Inferior parietal cortex (tissue), 1 donor: ENCODE measurements around the gene KLHL26.
"Not testable (repeated sequence)": the region's sequence is repeated elsewhere in the genome, so short reads cannot be mapped to it uniquely, and the experiment has no call there.

Experiments used
- DNase-seq: peaks from one replicate; pipeline ENCODE4 v3.0.0-alpha.2; 2016; ENCODE audit errors: extremely low spot score

Gene KLHL26, protein sequence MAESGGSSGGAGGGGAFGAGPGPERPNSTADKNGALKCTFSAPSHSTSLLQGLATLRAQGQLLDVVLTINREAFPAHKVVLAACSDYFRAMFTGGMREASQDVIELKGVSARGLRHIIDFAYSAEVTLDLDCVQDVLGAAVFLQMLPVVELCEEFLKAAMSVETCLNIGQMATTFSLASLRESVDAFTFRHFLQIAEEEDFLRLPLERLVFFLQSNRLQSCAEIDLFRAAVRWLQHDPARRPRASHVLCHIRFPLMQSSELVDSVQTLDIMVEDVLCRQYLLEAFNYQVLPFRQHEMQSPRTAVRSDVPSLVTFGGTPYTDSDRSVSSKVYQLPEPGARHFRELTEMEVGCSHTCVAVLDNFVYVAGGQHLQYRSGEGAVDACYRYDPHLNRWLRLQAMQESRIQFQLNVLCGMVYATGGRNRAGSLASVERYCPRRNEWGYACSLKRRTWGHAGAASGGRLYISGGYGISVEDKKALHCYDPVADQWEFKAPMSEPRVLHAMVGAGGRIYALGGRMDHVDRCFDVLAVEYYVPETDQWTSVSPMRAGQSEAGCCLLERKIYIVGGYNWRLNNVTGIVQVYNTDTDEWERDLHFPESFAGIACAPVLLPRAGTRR

GRCh38 chr19:18636969-18637629 lies at the start of gene KLHL26:
TSS of gene KLHL26 (plus strand) at chr19:18637028. CDS start at chr19:18637055, 27 bp downstream.
- DNase-seq = no peak

GRCh38 chr19:18587561-18587960 lies 49.3 kb upstream of the KLHL26 start:
- DNase-seq = no peak

- no peak for DNase-seq
Observed at GRCh38 chr19:18587962-18588610, 48.7 kb upstream of the KLHL26 start.

DNA sequence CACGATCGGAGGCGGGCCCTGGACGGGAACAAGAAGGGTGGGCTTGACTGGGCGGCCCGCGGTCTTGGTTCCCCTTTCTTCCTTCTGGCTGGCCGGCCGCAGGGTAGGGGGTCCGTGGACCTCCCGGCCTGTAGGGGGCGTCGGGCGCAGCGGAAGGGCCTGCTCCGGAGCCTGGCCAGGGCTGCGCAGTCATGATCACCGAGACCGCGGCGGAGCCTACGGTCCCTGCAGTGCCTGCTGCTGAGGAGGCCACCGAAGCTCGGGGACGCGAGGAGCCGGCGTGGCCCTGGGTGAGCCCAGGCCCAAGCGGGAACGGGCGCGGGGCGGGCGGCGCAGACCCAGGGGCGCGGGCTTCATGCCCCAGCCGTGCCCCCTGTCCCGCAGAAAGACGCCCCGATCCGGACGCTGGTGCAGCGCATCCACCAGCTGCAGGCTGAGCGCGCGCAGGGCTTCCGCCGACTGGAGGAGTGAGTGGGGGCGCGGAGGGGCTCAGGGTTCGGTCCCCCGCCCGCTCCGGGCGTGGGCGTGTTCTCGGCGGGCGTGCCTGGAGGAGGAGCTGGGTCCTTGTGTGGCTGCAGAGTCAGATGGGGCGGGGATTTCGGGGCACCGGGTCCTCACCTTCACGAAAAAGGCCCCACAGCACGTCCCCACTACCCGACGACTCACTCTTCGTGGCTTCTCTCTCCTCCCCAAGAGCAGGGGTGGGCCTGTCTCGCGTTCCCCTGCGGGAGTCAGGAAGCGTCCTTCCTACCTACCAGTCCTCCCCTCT lies 48.0 kb upstream of the KLHL26 start, which contains the start of gene REX1BD:
Gene REX1BD (plus strand): TSS at position 188 of the 769 bp plus-strand sequence. CDS start 4 bp downstream, at position 192.
- peak; percentile 80 for DNase-seq

- no peak for DNase-seq
Observed at GRCh38 chr19:18589380-18590272, 47.2 kb upstream of the KLHL26 start.

DNA sequence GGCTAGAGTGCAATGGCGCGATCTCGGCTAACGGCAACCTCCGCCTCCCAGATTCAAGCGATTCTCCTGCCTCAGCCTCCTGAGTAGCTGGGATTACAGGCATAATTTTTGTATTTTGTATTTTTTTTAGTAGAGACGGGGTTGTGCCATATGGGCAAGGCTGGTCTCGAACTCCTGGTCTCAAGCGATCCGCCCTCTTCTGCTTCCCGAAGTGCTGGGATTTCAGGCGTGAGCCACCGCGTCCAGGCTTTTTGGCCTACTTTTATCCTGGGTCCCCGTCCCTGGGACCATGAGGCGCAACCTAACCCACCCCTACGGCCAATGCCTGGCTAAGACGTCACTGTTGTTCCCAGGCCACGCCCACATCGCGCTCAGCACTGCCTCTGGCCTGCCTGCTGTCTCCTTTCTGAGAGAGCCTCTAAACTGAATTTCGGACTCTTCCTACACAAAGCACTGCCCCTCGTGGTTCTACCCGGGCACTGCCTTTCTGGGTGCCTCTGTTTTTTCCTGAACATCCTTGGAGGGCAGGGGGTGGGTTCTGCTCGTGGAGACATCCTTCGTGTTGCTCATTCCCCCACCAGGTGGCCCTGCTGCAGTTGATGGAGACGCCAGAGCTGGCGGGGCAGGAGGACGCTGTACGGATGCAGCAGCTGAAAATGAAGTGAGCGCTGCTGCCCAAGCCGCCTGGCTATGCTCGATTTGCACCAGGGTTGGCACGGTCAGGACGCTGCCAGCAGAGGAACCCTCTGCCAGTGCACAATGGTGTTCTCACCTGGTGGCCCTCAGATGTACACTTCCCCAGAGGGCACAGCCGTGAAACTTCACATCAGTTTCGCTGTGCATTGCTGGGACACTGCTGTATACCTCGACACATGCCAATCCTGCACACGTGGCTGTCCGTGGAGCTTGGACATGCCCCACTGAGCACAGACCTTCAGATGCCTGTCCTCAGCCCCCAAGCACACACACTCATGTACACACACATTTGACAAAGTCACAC lies 46.3 kb upstream of the KLHL26 start:
- peak; percentile 87 for DNase-seq

DNA sequence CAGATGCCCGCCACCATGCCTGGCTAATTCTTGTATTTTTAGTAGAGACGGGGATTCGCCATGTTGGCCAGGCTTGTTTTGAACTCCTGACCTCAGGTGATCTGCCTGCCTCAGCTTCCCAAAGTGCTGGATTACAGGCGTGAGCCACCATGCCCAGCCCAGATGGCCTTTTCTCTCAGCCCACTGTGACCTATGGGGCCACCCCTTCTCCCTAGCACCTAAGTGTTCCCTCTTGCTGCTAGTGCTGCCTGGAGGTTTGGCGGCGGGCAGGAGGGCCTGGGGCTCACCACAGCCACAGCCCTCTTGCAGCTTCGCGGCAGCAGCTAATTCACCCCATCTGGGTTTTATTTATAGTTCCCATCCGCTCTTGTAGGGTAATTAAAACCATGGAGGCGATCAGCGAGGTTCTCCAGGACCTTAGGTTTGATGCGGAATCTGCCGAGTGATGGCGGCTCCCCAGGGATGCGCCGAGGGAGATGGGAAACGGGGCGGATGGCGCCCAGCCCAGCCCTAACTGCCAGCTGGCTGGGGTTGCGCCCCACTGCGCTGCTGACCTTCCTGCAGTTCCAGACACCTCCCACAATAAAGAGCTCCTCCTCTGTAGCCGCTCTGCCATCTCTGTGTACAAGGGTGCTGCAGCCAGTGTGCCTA lies 45.0 kb upstream of the KLHL26 start:
- no peak for DNase-seq

DNA sequence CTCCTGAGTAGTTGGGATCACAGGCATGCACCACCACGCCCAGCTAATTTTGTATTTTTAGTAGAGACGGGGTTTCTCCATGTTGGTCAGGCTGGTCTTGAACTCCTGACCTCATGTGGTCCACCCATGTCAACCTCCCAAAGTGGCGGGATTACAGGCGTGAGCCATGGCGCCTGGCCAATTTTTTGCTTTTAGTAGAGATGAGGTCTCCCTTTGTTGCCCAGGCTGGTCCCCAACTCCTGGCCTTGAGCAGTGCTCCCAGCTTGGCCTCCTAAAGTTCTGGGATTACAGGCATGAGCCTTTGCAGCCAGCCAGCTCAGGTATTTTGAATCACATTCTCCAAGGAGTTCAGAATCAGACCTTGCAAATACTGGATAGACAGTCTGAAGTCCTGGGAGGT lies 44.1 kb upstream of the KLHL26 start:
- not testable (repeated sequence) for DNase-seq

- no peak for DNase-seq
Observed at GRCh38 chr19:18593367-18594095, 43.3 kb upstream of the KLHL26 start.

DNA sequence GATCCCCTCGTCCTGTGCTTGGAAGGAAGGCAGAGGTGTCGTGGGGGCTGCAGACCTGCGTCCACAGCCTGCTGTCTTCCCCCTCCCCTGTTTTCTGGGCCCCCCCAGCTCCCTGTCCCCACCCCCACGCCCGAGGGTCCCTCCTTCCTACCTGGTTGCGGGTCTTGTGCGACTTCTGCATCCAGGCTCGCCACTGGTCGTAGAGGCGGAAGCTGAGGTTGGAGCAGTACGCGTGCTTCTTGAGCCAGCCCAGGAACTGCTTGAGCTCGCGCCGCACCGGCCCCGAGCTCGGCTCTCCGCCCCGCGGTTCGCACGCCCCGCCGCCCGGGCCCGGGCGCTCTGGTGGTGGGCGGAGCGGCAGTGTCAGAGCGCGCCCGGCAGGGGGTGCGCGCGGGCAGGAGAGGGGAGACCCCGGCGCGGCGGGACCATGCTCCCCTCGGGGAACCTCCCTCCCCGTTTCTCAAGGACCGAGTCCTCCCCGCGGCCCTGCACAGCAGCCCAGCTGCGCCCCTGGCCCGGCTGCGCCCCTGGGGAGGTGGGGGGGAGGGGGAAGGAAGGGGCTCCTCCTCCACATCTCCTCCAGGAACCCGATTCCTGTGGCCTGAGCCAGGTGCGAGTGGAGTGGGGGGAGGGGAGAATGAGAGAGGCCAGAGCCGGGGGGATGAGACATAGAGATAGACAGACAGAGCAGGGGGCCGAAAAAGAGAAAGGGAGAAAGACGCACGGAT lies 42.6 kb upstream of the KLHL26 start:
- DNase-seq = peak; percentile 61

DNA sequence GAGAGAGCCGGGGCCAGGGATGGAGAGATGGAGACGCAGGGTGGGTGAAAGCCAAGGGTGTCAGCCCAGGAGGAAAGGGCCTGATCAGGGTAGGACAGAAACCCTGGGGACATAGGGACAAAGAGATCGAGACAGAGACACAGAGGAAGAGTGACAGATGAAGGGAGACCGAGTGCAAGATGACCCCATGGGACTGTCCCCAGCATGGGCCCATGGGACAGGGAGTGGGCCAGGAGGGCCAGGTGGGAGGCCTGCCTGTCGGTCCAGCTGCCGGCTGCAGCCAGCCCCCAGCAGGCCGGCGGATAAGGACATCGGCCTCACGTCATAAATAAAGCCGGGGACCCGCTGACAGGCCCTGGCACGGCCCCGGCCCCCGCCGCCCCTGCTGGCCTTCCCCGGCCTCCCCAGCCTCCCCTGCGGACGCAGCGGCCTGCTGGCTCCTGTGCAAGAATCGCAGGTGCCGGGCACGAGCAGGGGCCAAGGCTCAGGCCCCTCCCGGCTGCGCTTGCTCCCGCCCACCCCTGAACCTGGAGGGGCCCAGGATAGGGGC lies 41.9 kb upstream of the KLHL26 start:
- no peak for DNase-seq

DNA sequence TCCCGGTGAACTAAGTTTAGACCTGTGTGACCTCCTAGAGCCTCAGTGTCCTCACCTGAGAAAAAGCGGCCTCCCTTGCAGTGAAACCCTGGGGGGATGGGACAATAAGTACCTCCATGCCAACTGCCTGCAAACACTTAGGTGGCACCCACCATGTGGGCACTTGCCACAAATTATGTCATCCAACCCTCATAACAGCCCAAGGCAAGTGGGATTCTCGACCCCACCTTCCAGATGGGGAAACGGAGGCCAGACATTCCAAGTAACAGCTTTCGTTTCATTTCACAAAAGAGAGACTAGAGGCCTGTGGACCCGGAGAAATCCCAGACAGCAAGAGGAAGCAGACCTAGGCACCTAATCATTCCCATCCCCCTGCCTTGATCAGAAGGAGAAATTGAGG lies 41.4 kb upstream of the KLHL26 start:
- DNase-seq = no peak

DNA sequence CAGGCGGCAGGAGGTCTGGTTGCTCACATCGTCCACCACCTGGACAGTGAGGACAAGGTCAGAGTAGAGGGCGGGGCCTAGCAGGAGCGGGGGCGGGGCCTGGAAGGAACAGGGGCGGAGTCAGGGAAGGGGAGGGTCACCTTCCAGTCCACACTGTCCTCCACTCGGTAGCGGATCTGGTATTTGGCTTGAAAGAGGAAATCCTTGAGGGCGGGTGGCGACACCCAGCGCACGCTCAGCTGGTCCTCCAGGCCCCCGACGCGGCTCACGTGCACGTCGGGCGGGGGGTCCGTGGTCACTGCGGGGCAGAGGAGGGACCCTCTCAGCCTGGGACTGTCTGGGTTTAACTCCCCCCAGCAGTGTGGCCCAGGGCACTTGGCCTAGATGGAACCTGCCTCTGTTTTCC lies 40.1 kb upstream of the KLHL26 start:
- DNase-seq = no peak

DNA sequence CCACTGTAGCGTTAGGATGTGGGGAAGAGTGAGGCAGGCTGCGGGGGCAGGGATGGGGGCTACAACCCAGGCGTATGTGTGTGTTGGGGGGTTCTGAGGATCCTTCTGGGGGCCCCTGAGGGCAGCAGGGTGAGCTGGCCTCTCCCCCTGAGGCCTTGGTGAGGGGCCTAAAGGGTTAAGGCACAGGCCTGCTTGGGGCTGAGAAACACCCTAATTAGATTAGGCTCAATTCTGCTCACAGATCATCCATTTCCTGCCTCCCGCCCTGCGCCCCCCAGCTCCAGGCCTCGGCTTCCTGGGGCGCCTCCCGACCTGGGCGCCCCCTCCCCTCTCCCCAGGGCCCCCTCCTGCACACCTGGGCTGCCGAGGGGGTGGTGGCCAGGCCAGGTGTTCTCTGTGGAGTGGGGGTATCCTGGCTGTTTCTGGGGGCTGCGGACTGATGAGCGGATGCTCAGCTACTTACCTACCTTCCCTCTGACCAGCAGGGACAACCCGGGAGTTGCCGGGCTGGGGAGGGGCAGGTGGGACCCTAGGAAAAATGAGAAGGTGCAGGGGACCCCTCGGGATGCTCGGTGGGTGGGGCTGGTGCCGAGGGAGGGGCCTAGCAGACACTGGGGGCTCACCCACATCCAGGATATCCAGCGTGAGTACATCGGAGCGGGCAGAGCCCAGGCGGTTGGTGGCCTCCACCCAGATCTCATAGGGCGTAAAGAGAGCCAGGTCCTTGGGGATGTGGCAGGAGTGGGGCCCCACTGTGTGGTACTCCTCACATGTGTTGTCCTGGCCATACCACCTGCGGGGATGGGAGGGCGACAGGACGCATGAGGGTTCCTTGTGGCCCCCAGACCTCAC lies 38.8 kb upstream of the KLHL26 start:
- DNase-seq = no peak

GRCh38 chr19:18599485-18599884 lies 37.3 kb upstream of the KLHL26 start:
- DNase-seq = no peak
